D721Med (cell line): ENCODE measurements around the gene APCDD1.
A peak's percentile ranks its signal among the peaks of the same experiment; 100 is the strongest.

Experiments
- DNase-seq: peaks from one replicate; pipeline ENCODE4 v3.0.0; 2011; ENCODE audit warnings: low spot score; ENCODE audit not compliant: insufficient read length
- FAIRE-seq: peaks from 2 replicates; lab custom pipeline; 2011; peaks lifted over from hg19 to GRCh38; lab: Jason Lieb, UNC
- TF ChIP-seq, protein P1 (sequence below): IDR thresholded peaks from 2 replicates; pipeline ENCODE4 v1.5.1; 2012; ENCODE audit warnings: mild to moderate bottlenecking, control low read depth; ENCODE audit not compliant: insufficient read depth; ENCODE audit errors: missing control alignments

APCDD1 gene

DNA sequence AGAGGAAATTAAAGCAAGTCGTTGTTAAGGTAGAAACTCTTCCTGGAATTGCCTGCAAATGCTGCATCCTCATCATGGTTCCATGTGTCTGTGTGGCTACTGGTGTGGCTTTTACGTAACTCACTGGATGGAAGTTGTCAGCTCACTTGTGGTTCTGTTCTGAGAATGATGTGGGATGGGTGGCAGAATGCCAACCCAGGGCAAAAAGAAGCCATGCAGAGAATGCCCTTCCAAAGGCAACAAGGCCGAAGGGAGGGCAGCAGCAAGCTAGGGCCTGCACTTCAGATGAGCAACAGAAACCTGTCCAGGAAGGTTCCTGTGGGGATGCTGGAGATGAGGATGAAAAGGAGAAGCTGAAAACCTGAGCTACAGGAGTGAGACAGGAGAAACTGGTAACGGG is 61.0 kb downstream of the APCDD1 start:
- FAIRE-seq = no peak
- TF ChIP-seq, protein P1, sequence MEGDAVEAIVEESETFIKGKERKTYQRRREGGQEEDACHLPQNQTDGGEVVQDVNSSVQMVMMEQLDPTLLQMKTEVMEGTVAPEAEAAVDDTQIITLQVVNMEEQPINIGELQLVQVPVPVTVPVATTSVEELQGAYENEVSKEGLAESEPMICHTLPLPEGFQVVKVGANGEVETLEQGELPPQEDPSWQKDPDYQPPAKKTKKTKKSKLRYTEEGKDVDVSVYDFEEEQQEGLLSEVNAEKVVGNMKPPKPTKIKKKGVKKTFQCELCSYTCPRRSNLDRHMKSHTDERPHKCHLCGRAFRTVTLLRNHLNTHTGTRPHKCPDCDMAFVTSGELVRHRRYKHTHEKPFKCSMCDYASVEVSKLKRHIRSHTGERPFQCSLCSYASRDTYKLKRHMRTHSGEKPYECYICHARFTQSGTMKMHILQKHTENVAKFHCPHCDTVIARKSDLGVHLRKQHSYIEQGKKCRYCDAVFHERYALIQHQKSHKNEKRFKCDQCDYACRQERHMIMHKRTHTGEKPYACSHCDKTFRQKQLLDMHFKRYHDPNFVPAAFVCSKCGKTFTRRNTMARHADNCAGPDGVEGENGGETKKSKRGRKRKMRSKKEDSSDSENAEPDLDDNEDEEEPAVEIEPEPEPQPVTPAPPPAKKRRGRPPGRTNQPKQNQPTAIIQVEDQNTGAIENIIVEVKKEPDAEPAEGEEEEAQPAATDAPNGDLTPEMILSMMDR = no peak

DNA sequence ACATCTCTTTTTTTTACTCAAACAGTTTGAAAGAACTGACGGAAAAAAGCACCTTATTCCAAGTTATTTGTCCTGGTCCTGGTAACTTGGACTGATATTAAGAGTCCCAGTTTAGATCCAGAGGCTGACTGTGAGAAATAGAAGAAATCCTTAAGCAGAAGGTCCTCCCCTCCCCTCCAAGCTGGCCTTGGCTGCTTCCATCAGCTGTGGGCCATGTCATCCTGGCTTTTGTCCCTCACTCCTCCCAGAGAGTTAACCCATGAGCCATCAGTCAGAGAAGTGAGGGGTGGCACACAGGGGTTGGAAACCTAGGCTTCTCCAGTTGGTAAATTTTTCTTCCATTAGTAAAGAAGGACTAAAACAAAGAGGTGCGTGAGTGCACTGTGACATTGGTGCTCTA is 61.6 kb downstream of the APCDD1 start:
- TF ChIP-seq, protein P1 = no peak
- no peak for FAIRE-seq
- no peak for DNase-seq

More for the DNA sequence above, 61.0 kb downstream of the APCDD1 start:
- DNase-seq = no peak

DNA sequence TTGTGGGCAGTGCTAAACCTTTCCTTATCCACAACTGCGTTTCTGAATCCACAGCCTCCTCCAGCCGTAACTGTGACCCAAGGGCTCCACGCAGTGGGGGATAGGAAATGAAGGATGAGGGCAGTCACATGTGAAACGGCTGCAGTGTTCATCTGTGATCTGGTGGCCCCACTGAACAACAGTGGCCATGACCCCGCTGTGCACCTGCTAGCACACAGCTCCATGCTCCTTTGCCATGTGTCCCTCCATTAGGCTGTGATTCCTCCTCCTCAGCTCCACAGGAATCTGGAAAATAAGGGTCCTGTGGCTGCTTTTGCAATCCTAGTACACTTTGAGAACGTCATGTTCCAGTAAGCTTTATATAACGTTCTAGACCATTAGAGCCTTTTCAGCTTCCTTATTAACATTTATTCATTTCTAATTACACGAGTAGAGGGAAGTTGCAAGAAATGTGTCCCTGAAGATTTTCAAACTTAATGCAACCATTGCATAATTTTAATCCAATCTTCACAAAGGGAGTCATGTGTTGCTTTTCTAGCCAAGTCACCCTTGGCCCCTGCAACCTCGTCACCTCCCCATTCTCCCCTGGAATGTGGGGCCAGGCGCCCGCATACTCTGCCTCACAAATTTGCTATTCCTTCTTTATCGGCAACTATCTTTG is 64.3 kb downstream of the APCDD1 start:
- FAIRE-seq = no peak
- peak; percentile 33 for DNase-seq
- TF ChIP-seq, protein P1 = peak; percentile 18

DNA sequence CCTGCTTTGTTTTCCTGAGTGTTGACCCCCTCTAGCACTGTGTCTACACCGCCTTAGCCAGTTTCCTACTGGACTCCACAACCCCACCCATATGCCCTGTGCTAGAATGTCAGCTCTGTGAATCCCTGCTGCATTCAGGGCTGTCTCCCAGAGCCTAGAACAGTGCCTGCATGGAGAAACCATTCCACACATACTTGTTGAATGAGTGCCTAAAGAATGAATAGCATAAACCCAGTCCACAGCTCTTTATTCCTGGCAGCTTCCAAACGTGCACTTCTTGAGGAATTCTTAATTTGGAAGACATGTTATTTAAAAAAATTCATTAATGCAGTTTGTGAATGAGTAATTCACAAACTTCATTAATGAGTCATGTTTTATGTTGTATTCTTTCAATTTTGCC is 64.9 kb downstream of the APCDD1 start:
- no peak for FAIRE-seq
- DNase-seq = no peak
- TF ChIP-seq, protein P1 = no peak

GRCh38 chr18:10519999-10520935 is 65.8 kb downstream of the APCDD1 start:
- DNase-seq (peak; percentile 38), FAIRE-seq (peak; percentile 80)
- TF ChIP-seq, protein P1 = peak; percentile 94

GRCh38 chr18:10521566-10521965 is 67.1 kb downstream of the APCDD1 start:
- FAIRE-seq = no peak
- TF ChIP-seq, protein P1 = no peak
- DNase-seq = no peak
